Skin of body (tissue), 2 donors: ENCODE data around the gene MSI2. TPM values are rescaled to one million over a fixed set of nuclear protein-coding genes. Genes with fewer than 3 reads are reported as not detected.

Source experiments
- DNase-seq: peaks from one replicate; lab custom pipeline; 2025; lab: John Stamatoyannopoulos, UW
- total RNA-seq: library from RNA; depleted of rRNA; stranded (reverse); fragments of >200 nt; gene quantifications from one replicate; pipeline ENCODE4 v1.2.3, GENCODE V29; 2014

MSI2 gene
- total RNA-seq, 1 donor from 2014 or later = 22.9 TPM

- DNase-seq = no peak
Measured at GRCh38 chr17:57587193-57587969, 331.1 kb downstream of the MSI2 start.

DNA sequence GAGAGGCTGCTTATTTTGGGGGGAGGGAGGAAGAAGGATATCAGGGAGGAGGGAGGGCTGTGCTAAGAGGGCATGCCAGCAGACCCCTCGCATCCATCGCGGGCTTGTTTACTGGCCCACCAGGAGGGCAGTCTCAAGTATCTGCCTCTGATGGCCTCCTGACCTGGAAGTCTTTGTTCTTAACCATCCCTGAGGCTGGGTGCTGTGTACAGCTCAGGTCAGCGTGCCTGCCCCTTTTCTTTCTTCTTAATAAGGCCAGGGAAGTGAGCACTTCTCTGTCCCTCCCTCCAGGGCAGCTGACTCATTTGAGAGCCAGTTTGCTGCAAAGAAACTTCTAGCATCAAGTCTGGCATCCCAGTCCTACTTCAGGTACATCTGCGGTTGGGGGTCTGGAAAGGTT lies 331.8 kb downstream of the MSI2 start:
- no peak for DNase-seq

GRCh38 chr17:57589151-57590034 lies 333.1 kb downstream of the MSI2 start:
- no peak for DNase-seq

- DNase-seq = no peak
Measured at GRCh38 chr17:57593739-57594462, 337.6 kb downstream of the MSI2 start.

GRCh38 chr17:57594767-57595166 lies 338.4 kb downstream of the MSI2 start:
- no peak for DNase-seq

DNA sequence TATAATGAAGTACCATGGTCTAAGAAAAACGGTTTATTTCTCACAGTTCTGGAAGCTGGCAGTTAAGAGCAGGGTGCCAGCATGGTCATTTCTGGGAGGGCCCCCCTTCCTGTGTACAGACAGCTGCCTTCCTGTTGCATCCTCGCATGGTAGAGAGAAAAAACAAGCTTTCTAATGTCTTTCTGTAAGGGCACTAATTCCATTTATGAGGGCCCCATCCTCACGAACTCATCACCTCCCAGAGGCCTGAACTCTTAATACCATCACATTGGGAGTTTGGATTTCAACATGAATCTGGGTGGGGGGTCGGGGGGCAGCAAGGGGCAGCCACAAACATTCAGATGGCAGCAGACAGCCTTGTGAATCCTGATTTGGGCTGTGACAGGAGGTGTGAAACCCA lies 339.1 kb downstream of the MSI2 start:
- DNase-seq = no peak

GRCh38 chr17:57595947-57596695 lies 339.8 kb downstream of the MSI2 start:
- no peak for DNase-seq

- no peak for DNase-seq
Measured at GRCh38 chr17:57597101-57597500, 340.8 kb downstream of the MSI2 start.

GRCh38 chr17:57597531-57598453 lies 341.5 kb downstream of the MSI2 start:
- DNase-seq = peak; percentile 45

GRCh38 chr17:57599271-57600045 lies 343.1 kb downstream of the MSI2 start:
- DNase-seq = no peak

- no peak for DNase-seq
Measured at GRCh38 chr17:57600074-57600473, 343.8 kb downstream of the MSI2 start.

DNA sequence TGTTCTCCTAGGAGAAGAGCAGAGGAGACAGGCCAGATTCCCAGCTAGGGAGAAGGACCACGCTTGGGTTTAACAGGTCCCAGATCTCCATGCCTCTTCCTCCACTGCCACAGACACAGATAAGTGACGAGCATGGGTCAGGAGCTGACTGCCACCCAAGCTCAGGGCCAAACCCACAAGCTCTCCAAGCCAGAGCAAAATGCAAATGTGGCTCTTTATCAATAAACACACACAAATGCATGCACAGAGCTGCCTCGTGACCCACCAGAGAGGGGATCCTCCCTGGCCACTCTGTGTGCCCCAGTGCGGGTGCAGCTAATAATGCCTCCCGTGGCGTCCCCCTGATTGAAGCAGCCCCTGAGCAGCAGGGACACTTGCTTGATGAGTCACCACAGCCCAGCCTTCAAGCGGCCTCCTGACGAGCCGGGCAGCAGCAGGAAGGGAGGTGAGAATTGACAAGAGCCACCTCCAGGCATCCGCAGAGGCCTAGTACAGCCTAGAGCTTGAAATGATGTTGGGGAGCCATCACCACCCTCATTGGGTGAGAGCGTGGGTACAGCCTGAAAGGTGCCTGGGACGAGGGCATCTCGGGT lies 344.9 kb downstream of the MSI2 start:
- no peak for DNase-seq

DNA sequence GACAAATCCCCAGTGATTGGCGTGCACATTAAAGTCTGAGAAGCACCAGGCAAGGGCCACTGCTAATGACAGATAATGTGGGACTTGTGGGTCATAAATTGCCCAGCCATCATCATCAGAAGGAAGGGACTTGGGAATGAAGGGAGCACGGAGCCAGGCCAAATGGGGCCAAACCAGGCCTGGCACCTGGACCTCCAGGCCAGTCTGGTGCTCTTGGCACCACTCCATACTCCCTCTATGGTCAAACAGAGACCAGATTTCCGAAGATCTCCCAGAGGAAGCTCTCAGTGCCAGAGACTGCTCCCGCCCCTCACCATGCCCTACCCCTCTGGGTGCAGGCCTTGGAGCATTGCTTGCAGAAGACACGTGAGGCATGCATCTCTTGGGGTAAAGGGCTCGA lies 346.6 kb downstream of the MSI2 start:
- no peak for DNase-seq

DNA sequence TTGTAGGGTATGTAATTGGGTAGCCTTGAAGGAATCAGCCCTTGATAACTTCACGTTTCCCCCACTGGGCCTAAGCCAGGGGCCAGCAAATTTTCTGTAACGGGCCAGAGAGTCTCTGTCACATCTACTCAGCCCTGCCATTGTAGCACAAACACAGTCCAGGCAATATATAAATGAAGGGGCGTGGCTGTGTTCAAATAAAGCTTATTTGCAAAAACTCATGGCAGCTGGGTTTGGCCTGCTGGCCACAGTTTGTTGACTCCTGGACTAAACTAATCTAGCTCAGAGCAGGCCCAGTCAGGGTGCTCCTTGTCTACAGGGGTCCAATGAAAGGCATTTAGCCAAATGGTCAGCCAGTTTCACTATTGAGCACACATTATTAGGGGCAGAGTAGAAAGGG lies 347.2 kb downstream of the MSI2 start:
- no peak for DNase-seq

DNA sequence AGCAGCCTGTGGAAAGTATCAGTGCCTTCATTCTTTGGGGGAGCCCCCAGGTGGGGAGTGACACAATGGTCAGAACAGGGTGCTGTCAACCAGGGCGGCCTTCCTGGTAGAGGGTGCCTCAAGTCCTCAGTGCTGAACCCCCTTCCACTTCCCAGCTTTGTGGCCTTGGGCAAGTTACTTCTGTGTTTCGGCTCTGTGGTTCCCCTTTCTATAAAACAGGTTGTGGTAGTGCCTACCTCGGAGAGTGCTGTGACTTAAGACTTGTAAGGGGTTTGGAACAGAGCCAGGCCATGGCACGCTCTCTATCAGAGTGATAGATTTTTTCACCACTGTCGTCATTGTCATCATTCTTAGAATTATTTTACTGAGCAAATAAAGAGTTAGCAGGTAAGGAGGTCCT lies 347.7 kb downstream of the MSI2 start:
- no peak for DNase-seq

GRCh38 chr17:57604771-57605674 lies 348.7 kb downstream of the MSI2 start:
- peak; percentile 21 for DNase-seq

GRCh38 chr17:57605675-57606105 lies 349.4 kb downstream of the MSI2 start:
- DNase-seq = peak; percentile 39
